Osteoblast (primary cell): ENCODE data around the gene HNF1A. TPM values are rescaled to one million over a fixed set of nuclear protein-coding genes. Genes with fewer than 3 reads are reported as not detected.

Experiments
- DNase-seq: peaks from one replicate; pipeline ENCODE4 v3.0.0; 2011; ENCODE audit warnings: low spot score, mixed read lengths; ENCODE audit not compliant: insufficient read length; ENCODE audit errors: missing footprints
- H2AFZ ChIP-seq: 2 replicates; pipeline ENCODE4 v1.6.0; 2011; ENCODE audit warnings: mild to moderate bottlenecking, low read length
- H3K27ac ChIP-seq: 2 replicates; pipeline ENCODE4 v1.5.1; 2011; ENCODE audit warnings: mild to moderate bottlenecking, low read depth, low read length, moderate library complexity
- H3K27me3 ChIP-seq: 2 replicates; pipeline ENCODE4 v1.6.0; 2012; ENCODE audit warnings: mild to moderate bottlenecking, control low read depth, inconsistent platforms, low read length, moderate library complexity; ENCODE audit not compliant: insufficient read depth
- H3K36me3 ChIP-seq: 2 replicates; pipeline ENCODE4 v1.5.1; 2011; ENCODE audit warnings: mild to moderate bottlenecking, low read length, control low read depth, moderate library complexity; ENCODE audit not compliant: insufficient read depth
- H3K4me1 ChIP-seq: 2 replicates; pipeline ENCODE4 v1.5.1; 2011; ENCODE audit warnings: mild to moderate bottlenecking, low read length, control low read depth, moderate library complexity; ENCODE audit not compliant: insufficient read depth
- H3K4me2 ChIP-seq: 2 replicates; pipeline ENCODE4 v1.6.0; 2011; ENCODE audit warnings: mild to moderate bottlenecking, low read length; ENCODE audit not compliant: insufficient read depth
- H3K4me3 ChIP-seq: fragments of 200-600 bp; sonication (generic); 3 replicates; pipeline ENCODE4 v1.5.1; 2012; ENCODE audit warnings: mild to moderate bottlenecking, low read length, inconsistent platforms; ENCODE audit not compliant: insufficient read depth
- H3K79me2 ChIP-seq: 2 replicates; pipeline ENCODE4 v1.6.0; 2012; ENCODE audit warnings: mild to moderate bottlenecking, low read length, control low read depth, inconsistent platforms; ENCODE audit not compliant: insufficient read depth
- H3K9me3 ChIP-seq: 2 replicates; pipeline ENCODE4 v1.5.1; 2011; ENCODE audit warnings: low read depth, low read length, control low read depth
- H4K20me1 ChIP-seq: 2 replicates; pipeline ENCODE4 v1.6.0; 2012; ENCODE audit warnings: mild to moderate bottlenecking, low read length, control low read depth; ENCODE audit not compliant: insufficient read depth
- CTCF ChIP-seq: IDR thresholded peaks from 2 replicates; pipeline ENCODE4 v1.5.1; 2011; ENCODE audit warnings: mild to moderate bottlenecking, low read depth, low read length, moderate library complexity; ENCODE audit errors: extremely low read depth
- total RNA-seq: library from RNA; depleted of rRNA; stranded (reverse); fragments of >200 nt; gene quantifications from 2 replicates; pipeline ENCODE4 v1.2.3, GENCODE V29; 2012

The HNF1A gene
- total RNA-seq, 1 donor: not detected

GRCh38 chr12:120990487-120991055 lies 12.2 kb downstream of the HNF1A start:
- no peaks in the 10 kb centered on the region for H3K4me1 ChIP-seq
- no peaks in the 10 kb centered on the region for H4K20me1 ChIP-seq
- H3K4me3 ChIP-seq: no peak overlapping the region
- DNase-seq: no peak
- H2AFZ ChIP-seq: no peak overlapping the region
- no peak for TF ChIP-seq CTCF
- peaks cover 18% of the 10 kb centered on the region for H3K27me3 ChIP-seq
- H3K27ac ChIP-seq: no peak overlapping the region
- no peaks in the 10 kb centered on the region for H3K79me2 ChIP-seq
- no peaks in the 10 kb centered on the region for H3K9me3 ChIP-seq
- no peaks in the 10 kb centered on the region for H3K36me3 ChIP-seq
- no peak overlapping the region for H3K4me2 ChIP-seq

- Histone ChIP-seq H3K4me3 (no peak overlapping the region), H3K79me2 (no peaks in the 10 kb centered on the region), H3K4me2 (no peak overlapping the region), H3K27ac (no peak overlapping the region), H3K4me1 (no peaks in the 10 kb centered on the region), H3K27me3 (peaks cover 18% of the 10 kb centered on the region), H3K36me3 (no peaks in the 10 kb centered on the region), H3K9me3 (no peaks in the 10 kb centered on the region), H4K20me1 (no peaks in the 10 kb centered on the region), H2AFZ (no peak overlapping the region)
- no peak for TF ChIP-seq CTCF
- DNase-seq: no peak
These were observed 13.6 kb downstream of the HNF1A start for GRCh38 chr12:120991965-120992364.

- Histone ChIP-seq H3K27ac (no peak overlapping the region), H4K20me1 (no peaks in the 10 kb centered on the region), H3K36me3 (no peaks in the 10 kb centered on the region), H3K27me3 (peaks cover 18% of the 10 kb centered on the region), H2AFZ (no peak overlapping the region), H3K79me2 (no peaks in the 10 kb centered on the region), H3K4me1 (no peaks in the 10 kb centered on the region), H3K4me3 (no peak overlapping the region), H3K9me3 (no peaks in the 10 kb centered on the region), H3K4me2 (no peak overlapping the region)
- DNase-seq: no peak
- TF ChIP-seq CTCF: no peak
These were observed 14.6 kb downstream of the HNF1A start for GRCh38 chr12:120992989-120993388.

GRCh38 chr12:120993496-120993895 lies 15.2 kb downstream of the HNF1A start:
- Histone ChIP-seq H3K79me2 (no peaks in the 10 kb centered on the region), H3K27me3 (peaks cover 18% of the 10 kb centered on the region), H3K4me3 (no peak overlapping the region), H3K9me3 (no peaks in the 10 kb centered on the region), H3K4me1 (no peaks in the 10 kb centered on the region), H2AFZ (no peak overlapping the region), H3K27ac (no peak overlapping the region), H3K36me3 (no peaks in the 10 kb centered on the region), H4K20me1 (no peaks in the 10 kb centered on the region), H3K4me2 (no peak overlapping the region)
- no peak for TF ChIP-seq CTCF
- no peak for DNase-seq
